ENCODE results near the gene KLRC3.
"Not testable (repeated sequence)": the region's sequence is repeated elsewhere in the genome, so short reads cannot be mapped to it uniquely, and the experiment has no call there.

The KLRC3 gene

DNA sequence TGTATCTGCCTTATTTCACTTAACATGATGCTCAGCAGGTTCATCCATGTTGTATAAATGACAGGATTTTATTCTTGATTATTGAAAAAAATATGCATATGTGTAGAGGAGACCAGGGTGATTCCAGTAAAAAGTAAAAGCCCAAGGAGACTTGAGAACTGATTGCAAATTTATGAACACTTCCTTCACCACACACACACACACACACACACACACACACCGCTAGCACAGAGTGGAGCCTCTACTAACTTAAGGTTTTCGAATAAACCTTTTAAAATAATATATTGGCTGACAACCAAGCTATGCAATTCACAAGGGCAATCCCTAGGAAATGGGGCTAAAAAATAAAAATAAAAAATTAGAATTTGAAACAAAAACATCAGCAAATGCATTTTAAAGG is 22.2 kb downstream of the KLRC3 start:
- DNase-seq: no peak

DNA sequence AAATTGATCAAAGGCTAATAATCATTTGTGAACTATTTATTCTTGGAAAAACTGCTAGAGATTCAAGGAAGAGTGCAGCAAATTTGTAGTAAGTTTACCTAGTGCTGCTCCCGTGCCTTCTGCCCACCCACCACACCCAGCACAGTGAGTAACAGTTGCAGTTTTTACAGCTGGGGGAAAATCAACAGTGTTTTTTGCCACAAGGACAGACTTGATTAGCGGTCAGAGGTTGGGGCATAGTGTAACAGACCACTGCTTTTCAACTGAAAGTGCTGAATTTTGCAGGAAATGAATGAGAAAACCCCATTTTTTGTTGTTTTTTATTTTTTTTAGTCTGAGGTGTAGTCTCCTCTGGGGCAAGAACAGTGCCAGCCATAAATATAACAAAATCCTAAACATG is 23.1 kb downstream of the KLRC3 start:
- peak; percentile 37 for DNase-seq

DNA sequence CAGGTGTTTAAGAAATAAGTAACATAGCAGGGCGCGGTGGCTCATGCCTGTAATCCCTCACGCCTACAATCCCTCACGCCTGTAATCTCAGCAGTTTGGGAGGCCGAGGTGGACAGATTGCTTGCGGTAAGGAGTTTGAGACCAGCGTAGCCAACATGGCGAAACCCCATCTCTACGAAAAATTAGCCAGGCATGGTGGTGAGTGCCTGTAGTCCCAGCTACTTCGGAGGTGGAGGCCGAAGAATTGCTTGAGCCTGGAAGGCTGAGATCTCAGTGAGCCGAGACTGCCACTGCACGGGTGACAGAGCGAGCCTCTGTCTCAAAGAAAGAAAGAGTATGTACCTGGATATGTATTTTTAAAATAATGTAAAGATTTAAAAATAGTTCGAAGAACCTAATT is 24.2 kb downstream of the KLRC3 start:
- DNase-seq: not testable (repeated sequence)

DNA sequence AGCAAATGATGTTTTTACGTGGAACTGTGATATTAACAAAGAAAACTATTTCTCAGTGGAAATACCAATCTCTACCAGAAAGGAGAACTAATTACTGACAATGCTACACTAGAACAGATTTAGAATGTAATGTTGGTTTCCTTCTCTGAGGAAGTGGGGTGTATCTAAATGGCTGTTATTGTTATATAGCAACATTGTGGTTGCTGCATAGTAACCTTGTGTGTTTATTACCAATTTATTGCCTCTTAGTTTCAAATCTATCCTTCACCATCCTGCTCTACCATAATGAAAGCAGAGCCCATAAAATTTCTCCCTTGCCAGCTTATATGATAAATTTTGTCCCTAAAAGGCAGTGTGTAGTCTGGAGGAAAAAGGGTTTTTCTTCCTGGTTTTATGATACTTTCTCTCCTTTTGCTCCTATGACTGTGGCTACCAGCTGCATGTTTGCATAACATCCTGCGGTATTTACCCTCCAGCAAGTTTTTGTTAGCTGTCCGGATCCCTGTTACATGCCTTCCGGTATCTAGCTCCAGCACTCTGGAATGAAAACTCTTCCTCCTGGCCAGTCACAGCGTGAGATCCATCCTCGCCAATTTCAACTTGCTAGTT is 24.9 kb downstream of the KLRC3 start:
- peak; percentile 95 for DNase-seq

DNA sequence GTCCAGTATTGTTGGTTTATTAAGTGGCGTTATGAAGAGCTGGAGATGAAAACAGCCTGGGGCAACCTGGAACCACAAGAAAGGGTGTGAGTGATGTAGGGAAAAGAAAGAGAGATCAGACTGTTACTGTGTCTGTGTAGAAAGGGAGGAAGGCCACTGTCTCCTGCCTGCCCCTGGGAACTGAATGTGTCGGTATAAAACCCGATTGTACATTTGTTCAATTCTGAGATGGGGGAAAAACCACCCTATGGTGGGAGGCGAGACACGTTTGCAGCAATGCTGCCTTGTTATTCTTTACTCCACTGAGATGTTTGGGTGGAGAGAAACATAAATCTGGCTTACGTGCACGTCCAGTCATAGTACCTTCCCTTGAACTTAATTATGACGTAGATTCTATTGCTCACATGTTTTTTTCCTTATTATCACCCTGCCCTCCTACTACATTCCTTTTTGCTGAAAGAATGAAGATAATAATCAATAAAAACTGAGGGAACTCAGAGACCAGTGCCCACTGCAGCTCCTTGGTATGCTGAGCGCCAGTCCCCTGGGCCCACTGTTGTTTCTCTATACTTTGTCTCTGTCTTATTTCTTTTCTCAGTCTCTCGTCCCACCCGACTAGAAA is 25.8 kb downstream of the KLRC3 start:
- DNase-seq: not testable (repeated sequence)

DNA sequence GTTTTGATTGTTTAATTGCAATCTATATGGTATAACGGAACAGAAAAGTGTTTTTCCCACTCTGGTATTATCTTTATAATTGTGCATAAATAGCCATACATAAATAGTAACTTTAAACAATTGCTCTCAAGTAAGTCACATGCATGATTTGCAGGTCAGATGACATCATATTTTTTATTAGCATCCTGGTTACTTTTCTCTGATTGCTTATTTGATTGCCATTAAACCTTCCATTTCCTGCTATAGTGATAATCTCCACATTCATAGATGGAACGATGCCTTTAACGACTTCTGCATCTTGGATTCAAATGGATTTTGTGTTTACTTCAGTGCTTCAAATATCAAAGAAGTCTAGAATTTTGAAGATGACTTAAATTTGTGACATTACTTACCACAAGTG is 27.1 kb downstream of the KLRC3 start:
- DNase-seq: no peak

DNA sequence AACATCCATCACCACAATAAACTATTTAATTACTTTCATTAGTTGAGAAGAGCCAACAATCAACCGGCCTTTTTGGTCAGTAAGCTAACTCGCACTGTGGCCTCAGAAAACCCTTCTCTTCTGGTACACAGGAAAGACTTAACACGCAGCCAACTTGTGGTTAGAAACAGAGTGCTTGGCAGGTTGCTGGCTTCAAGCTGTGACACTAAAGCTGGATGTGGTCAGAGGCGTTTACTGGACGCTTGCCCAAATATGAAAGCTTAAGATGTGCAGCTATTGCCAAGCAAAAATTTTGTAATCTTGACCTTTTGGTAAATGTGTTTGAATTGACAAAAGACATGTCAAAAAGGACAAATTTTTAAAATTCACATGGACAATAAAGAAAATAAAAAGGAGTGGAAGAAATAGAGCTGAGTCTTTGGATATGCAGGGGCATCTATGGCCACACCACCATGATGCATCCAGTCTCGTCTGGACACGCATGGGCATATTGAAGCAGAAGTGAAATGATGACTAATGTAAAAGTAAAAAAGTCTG is 27.9 kb downstream of the KLRC3 start:
- peak; percentile 97 for DNase-seq

DNA sequence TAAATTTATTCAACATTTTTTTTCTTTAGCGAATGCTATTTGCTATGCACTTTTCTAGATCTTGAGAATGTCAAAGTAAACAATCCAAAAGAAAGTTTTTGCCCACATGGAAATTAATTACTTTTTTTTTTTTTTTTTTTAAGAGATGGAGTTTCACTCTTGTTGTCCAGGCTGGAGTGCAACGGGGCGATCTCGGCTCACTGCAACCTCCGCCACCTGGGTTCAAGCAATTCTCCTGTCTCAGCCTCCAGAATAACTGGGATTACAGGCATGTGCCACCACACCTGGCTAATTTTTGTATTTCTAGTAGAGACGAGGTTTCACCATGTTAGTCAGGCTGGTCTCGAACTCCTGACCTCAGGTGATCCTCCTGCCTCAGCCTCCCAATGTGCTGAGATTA is 29.4 kb downstream of the KLRC3 start:
- not testable (repeated sequence) for DNase-seq

DNA sequence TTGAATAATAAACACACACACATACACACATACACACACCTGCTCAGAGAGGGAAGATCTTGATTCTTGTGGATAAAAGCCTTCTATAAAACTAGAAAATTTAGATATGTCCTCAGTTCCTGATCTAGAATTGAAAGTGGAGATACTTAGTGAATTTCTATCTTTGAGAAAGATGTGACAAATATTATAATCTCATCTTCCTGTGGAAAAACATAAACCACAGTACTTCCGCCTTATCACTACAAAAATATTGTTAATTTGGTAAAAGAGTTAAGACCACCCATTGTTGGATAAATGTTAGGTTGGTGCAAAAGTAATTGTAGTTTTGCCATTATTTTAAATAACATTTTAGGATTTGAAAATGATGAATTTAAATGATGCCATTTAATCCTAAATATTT is 30.5 kb downstream of the KLRC3 start, which contains the start of gene KLRK1:
Gene KLRK1, minus strand, starts transcription at position 138 of the 400 bp plus-strand sequence. CDS start 1,231 bp downstream, outside the sequence.
- DNase-seq: no peak

DNA sequence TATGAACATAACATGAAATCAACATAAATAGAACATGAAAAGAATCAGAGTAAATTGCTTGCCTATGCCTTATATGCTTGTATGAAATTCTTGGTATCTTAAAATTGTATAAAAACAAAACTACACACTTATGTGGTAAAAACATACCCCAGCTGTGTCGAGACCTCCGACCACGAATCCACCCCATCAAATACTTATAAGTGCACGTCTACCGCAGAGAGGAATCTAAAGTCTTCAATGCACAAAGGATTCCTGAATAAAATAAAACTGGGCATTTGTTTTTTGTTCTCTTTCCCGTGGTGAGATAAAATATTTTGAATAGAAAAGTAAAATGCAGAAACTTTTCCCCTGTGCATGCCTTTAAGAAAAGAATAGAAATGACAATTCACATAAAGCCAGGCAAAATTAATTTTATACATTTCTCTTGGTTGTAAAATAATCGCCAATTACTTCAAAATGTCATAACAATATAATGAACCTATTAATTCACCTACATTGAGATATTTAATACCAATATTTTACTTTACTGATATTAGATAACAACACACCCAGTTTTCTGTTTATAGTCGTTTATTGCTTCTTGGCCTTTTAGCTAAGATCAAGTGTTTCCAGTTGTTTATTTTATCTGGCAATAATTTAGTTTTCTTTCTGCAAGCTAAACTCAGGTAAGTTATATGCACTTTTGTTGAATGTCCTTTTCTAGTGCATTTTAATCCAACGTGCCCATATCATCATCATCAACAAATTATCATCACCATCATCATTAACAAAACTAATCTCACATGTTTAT is 31.6 kb downstream of the KLRC3 start:
- no peak for DNase-seq

DNA sequence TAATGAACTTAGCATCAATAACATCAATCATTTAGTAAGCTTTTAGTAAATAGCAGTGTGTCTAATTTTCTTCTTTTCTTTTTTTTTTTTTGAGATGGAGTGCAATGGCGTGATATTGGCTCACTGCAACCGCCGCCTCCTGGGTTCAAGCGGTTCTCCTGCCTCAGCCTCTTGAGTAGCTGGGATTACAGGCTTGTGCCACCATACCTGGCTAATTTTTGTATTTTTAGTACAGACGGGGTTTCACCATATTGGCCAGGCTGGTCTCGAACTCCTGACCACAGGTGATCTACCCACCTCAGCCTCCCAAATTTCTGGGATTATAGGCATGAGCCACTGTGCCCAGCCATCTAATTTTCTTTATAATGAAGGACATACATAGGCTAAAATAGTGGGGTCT is 32.9 kb downstream of the KLRC3 start:
- not testable (repeated sequence) for DNase-seq

DNA sequence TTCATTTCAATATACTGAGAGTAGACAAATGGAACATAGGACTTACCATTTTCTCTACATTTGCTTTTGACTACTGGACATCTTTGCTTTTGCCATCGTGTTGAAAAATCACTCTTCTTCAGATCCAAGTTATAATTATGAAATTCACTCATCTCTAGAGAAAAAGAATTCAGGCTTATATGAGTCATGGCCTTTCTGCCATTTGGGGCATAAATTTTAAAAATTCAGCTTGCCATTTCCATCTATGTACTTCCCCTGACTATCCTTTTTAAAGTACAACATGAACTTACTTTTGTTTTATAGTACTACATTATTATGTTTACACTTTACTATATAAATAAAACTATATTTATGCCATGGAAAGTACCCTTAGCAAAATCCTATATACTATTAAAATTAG is 33.5 kb downstream of the KLRC3 start:
- no peak for DNase-seq

DNA sequence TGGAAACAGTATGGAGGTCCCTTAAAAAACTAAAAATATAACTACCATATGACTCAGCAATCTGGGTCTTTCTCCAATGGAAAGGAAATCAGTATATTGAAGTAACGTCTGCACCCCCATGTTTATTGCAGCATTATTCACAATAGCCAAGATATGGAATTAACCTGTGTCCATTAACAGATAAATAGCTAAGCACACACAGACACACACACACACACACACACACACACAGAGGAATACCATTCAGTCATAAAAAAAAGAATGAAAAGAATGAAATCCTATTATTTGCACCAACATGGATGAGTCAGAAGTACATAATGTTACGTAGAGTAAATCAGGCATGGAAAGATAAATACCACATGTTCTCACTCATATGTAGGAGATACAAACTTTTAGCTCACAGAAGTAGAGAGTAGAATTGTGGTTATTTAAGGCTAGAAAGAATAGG is 35.2 kb downstream of the KLRC3 start:
- no peak for DNase-seq

DNA sequence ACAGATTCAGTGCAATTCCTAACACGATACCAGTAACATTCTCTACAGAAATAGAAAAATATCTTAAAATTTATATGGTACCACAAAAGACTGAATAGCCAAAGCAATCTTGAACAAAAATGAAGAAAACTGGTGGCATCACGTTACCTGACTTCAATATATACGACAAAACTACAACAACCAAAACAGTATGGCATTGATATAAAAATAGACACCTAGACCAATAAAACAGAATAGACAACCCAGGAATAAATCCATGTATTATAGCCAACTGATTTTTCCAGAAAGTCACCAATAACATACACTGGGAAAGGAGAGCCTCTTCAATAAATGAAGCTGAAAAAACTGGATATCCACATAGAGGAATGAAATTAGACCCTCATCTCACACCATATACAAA is 36.2 kb downstream of the KLRC3 start:
- no peak for DNase-seq

DNA sequence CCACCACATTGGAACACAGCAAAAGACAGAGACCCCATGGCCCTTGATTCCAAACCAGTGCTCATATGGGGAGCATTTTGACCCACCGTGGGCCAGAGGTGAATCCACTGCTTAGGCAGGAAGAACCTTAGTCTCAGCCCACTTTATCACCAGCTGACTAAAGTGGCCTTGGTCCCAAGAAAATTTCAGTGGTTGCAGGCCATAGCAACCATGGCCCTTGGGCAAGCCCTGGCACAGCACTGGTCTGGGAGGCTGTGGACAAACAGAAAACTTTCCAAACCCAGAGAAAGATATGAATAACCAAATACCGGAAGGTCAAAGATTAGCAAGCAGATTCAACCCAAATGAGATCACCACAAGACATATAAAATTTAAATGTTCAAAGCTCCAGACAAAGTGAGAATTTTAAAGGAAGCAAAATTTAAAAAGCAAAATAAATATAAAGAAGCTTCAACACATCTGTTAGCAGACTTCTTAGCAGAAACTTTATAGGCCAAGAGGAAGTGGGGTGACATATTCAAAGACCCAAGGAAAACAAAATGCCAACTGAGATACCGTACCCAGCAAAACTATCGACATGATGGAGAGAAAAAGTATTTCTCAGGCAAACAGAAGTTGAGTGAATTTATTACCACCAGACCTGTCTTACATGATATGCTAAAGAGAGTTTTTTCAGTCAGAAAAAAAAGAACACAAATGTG is 38.3 kb downstream of the KLRC3 start:
- no peak for DNase-seq

DNA sequence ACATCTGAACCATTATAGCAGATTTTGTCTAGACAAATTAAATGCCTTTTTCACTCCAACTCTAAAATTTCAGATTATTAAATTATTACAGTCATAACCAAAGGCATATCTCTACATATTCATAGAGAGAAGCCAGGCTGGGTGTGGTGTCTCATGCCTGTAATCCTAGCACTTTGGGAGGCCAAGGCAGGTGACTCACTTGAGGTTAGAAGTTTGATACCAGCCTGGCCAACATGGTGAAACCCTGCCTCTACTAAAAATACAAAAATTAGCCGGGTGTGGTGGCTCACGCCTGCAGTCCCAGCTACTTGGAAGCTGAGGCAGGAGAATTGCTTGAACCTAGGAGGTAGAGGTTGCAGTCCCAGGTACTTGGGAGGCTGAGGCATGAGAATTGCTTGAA is 41.7 kb downstream of the KLRC3 start:
- DNase-seq: not testable (repeated sequence)

DNA sequence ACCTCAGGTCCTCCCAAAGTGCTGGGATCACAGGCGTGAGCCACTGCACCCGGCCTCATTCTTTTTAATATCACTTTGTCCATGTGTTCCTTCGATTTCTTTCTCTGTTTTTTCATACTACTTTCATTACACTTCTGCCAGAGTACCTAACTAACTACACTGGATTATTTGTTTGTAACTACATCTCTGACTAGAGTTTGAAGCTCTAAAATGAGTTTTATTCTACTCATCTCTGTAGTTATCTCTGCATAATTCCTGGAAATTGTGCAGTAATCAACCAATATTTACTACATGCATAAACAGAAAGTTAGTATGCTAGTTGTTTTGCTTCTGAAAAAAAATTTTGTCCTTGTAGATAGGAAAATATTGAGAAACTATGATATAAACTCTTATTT is 45.8 kb downstream of the KLRC3 start:
- DNase-seq: no peak

DNA sequence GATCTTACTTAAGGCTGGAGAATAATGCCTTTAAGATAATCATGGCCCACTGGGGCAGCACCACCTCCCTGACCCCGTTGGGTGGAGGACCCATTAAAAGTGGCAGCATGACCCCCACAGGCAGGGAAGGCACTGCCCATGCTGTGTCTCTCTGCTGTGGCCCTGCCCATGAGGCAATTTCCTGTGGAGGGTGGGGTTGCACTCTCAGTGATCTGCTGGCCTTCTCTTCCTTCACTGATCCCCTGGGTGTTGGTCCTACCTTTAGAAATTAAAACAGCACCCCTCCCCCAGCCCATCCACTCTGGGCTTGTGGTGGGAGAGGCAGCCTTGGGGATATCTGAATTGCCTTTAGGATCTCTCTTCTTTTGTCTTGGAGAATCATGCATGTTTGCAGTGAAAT is 47.8 kb downstream of the KLRC3 start:
- DNase-seq: peak; percentile 43

DNA sequence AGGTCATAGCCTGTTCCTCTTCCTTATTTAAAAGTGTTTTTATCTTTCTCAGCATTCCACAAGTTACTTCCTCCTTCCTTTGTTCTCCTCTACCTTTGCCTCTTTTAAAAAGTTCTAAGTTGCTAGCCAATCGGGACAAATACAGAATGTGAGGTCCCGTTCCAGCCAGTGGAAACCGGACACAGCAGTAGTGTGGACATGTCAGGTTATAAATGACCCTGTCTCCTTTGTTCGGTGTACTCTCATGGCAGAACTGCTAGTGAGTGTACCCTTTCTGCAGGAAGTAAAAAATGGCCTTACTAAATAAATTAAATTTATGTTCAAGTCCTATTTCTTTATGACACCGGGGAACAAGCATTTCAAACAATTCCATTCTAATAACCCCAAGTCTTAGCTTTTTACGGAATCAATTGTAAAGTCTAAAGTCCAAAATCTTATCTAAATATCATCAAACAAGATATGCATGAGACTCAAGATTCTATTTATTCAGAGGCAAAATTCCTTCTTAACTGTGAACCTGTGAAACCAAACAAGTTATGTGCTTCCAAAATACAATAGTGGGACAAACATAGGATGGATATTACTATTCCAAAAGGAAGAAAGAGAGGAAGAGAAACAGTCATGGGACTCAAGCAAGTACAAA is 48.4 kb downstream of the KLRC3 start:
- not testable (repeated sequence) for DNase-seq

DNA sequence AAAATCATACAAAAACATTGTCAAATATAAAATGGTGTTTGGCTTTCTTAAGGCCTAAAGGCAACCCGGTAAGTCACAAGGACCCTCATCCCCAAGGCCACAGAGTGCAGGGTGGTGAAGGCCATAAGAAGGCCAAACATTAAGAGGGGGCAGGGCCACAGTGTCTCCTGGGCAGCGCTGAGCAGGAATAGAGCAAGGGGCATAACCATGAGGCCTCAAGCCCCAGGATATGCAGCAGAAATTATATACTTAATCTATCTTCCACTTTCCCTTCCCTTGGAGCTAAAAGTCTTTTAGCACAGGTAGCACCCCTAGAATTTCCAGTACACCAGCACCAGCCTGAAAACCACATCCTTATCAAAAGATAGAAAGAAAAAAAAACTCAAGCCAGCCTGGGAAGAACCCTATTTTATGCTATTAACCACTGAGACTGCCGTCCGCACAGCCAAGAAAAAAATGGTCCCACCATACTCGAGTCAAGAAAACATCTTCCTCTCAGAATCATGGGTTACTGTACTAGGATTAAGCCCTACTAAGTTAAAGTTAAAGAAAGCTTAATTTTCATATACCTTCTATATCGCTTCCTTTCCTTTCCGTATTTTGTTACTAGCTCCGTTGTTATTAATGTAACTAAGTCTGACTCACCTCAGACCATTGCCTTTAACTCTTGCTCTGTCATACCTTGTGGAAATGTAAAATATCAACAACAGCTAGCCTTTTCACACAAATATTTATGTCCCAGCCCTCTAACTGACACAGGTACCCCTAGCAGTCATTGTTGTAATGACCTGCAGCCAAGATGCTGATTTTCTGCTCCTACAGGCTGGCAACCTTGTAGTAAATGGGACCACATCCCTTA is 50.6 kb downstream of the KLRC3 start:
- DNase-seq: no peak

Data from MV-4-11 (cell line).